ENCODE data around the gene AUTS2.

Gene AUTS2

DNA sequence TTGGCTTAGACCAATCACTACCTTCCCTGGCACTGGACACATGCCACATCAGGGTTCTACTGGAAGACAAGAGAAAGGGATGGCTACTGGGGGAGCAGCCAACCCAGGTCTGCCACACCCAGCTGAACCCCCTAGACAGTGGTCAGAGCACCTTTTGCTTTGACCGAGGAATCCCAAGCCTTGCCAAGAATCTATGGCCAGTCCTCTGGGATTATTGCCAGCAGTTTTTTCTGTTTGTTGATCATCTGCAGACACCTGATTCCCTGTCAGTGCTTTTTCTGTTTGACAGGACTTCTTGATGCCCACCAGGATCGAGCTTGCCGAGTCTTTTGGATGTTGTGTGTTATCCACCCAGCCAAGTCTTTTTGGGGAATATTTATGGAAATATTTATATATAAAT is 1057.4 kb downstream of the AUTS2 start:
- no peaks in the 10 kb centered on the region for H3K9me3 ChIP-seq (ENCODE audit: control insufficient read depth in 1 of 2, low read length in 2 of 2)
- no peak overlapping the region for H3K4me3 ChIP-seq (ENCODE audit: low read depth in 1 of 2, low read length in 2 of 2)
- H3K27ac ChIP-seq (ENCODE audit: low read length) = no peak overlapping the region
- no peaks in the 10 kb centered on the region for H3K36me3 ChIP-seq (ENCODE audit: control insufficient read depth in 1 of 2, insufficient read depth in 2 of 2, low read length in 2 of 2)
- H3K27me3 ChIP-seq (ENCODE audit: low read depth, low read length) = no peaks in the 10 kb centered on the region
- peaks cover 0 to 4% of the 10 kb centered on the region in 2 donors for H3K4me1 ChIP-seq (ENCODE audit: control insufficient read depth in 1 of 2, insufficient read depth in 2 of 2, low read length in 2 of 2)

DNA sequence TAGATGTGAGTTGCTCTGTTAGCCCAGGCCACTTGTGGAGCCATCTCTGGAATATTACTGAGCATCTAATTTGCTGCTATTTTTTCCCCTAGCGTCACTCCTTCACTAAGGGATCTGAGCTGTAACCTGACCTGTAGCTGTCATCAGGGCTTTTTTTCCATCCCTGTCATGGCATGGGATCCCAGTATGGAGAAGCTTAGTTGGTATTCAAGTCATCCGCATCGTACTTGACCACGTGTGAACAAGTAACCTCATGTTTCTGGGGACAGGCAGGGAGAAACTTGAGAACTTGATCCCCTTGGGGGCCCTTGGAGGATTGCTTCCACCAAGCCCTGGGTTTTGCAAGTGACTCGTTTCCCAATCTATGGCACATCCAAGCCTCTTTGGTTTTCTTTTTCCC is 1059.3 kb downstream of the AUTS2 start:
- no peaks in the 10 kb centered on the region for H3K27me3 ChIP-seq (ENCODE audit: low read depth, low read length)
- no peak overlapping the region for H3K4me3 ChIP-seq (ENCODE audit: low read depth in 1 of 2, low read length in 2 of 2)
- no peaks in the 10 kb centered on the region for H3K9me3 ChIP-seq (ENCODE audit: control insufficient read depth in 1 of 2, low read length in 2 of 2)
- no peaks in the 10 kb centered on the region for H3K36me3 ChIP-seq (ENCODE audit: control insufficient read depth in 1 of 2, insufficient read depth in 2 of 2, low read length in 2 of 2)
- no peak overlapping the region for H3K27ac ChIP-seq (ENCODE audit: low read length)
- H3K4me1 ChIP-seq (ENCODE audit: control insufficient read depth in 1 of 2, insufficient read depth in 2 of 2, low read length in 2 of 2) = peaks cover 0 to 4% of the 10 kb centered on the region in 2 donors

DNA sequence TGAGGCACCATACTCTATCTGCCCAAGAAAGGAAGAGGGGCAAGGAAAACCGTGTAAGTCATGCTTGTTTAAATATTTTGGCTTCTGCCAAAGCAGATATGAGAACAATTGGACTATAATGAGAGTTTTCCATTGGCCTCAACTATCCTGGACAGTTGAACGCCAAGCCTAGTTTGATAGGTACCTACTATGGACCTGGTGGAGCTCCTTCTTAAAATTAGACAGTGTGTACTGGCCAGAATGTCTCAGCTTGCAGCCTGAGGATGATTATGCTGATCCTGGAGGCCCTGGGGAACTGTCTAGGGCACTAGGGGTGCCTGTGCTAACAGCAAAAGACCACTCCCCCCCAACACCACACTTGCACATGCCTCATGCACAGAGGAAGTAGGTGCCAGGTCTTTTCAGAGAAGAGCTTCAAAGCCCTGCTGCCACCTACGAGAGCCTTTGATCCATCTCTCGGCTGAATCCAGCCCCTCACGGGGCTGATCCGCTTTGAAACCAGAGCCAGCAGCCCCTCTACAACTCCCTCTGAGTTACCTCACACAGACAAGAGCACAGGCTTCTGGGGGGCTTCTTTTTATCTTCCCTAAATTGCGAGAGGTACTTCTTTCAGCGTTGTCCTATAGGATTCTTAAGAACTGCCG is 1059.8 kb downstream of the AUTS2 start:
- H3K36me3 ChIP-seq (ENCODE audit: control insufficient read depth in 1 of 2, insufficient read depth in 2 of 2, low read length in 2 of 2) = no peaks in the 10 kb centered on the region
- no peaks in the 10 kb centered on the region for H3K9me3 ChIP-seq (ENCODE audit: control insufficient read depth in 1 of 2, low read length in 2 of 2)
- H3K27me3 ChIP-seq (ENCODE audit: low read depth, low read length) = no peaks in the 10 kb centered on the region
- no peak overlapping the region for H3K4me3 ChIP-seq (ENCODE audit: low read depth in 1 of 2, low read length in 2 of 2)
- H3K4me1 ChIP-seq (ENCODE audit: control insufficient read depth in 1 of 2, insufficient read depth in 2 of 2, low read length in 2 of 2) = peaks cover 0 to 4% of the 10 kb centered on the region in 2 donors
- H3K27ac ChIP-seq (ENCODE audit: low read length) = no peak overlapping the region

DNA sequence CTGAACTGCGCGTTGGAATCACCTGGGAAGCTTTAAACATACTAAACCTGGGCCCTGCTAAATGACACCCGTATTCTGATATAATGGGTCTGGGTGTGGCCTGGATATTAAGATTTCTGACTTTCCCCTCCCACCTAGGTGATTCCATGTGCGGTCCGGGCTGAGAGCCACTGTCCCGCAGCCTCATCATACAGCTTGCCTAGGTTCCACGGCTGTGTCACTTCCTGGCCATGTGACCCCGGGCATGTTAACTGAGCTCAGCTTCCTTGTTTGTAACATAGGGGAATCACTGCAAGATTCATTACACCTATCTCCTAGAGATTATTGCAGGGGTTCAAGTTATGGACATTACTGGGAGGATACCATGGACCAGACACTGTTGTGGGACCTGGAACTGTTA is 1061.0 kb downstream of the AUTS2 start:
- Histone ChIP-seq H3K36me3 (ENCODE audit: control insufficient read depth in 1 of 2, insufficient read depth in 2 of 2, low read length in 2 of 2) (no peaks in the 10 kb centered on the region), H3K9me3 (ENCODE audit: control insufficient read depth in 1 of 2, low read length in 2 of 2) (no peaks in the 10 kb centered on the region), H3K27ac (ENCODE audit: low read length) (no peak overlapping the region), H3K27me3 (ENCODE audit: low read depth, low read length) (no peaks in the 10 kb centered on the region), H3K4me3 (ENCODE audit: low read depth in 1 of 2, low read length in 2 of 2) (no peak overlapping the region), H3K4me1 (ENCODE audit: control insufficient read depth in 1 of 2, insufficient read depth in 2 of 2, low read length in 2 of 2) (peaks cover 0 to 4% of the 10 kb centered on the region in 2 donors)

DNA sequence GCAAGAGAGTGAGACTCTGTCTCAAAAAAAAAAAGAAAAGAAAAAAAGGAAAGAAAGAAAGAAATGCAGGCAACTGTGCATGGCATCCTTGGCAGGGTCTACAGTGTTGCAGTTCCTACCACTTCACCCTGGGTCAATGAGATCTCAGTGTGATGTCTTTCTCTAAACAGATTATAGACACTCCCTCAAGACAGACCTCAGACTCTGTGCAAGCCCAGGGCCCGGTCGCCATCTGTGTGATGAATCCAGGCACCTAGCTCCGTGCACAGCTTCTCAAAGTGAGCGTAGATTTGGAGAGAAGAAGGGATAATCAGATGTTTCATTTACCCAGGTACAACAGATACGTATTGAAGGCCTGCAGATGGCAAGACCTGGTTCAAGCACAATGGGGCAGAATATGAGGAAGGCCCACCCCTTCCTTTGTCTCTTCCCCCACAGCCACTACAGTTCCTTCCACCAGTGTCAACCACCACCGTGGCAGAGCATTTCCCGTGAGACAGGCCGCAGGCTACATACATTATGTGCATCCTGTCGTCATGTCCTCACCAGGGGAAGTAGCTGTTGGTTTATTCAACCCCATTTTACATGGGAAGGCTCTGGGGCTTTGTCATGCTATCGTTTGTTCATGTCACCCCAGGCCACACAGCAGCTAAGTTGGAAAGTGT is 1062.0 kb downstream of the AUTS2 start:
- no peak overlapping the region for H3K27ac ChIP-seq (ENCODE audit: low read length)
- no peaks in the 10 kb centered on the region for H3K27me3 ChIP-seq (ENCODE audit: low read depth, low read length)
- no peaks in the 10 kb centered on the region for H3K36me3 ChIP-seq (ENCODE audit: control insufficient read depth in 1 of 2, insufficient read depth in 2 of 2, low read length in 2 of 2)
- H3K9me3 ChIP-seq (ENCODE audit: control insufficient read depth in 1 of 2, low read length in 2 of 2) = no peaks in the 10 kb centered on the region
- peaks cover 0 to 4% of the 10 kb centered on the region in 2 donors for H3K4me1 ChIP-seq (ENCODE audit: control insufficient read depth in 1 of 2, insufficient read depth in 2 of 2, low read length in 2 of 2)
- H3K4me3 ChIP-seq (ENCODE audit: low read depth in 1 of 2, low read length in 2 of 2) = no peak overlapping the region

DNA sequence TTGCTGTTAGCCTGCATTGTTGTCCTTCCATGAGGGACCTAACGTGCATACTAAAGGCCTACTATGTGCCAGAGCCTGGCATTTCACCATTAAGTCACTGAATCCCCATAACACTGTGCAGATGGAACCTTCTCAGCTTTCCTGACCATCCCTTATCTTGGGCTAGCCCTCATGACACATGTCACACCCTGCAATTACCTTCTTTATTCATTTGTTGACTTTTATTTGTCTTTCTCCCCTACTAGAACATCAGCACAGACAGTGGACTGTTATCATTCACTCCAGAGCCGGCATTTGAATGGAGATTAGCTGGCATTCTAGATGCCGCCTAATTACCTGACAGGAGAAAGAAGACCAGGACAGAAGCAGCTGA is 1062.5 kb downstream of the AUTS2 start:
- Histone ChIP-seq H3K4me1 (ENCODE audit: control insufficient read depth in 1 of 2, insufficient read depth in 2 of 2, low read length in 2 of 2) (peaks cover 0 to under 1% of the 10 kb centered on the region in 2 donors), H3K27me3 (ENCODE audit: low read depth, low read length) (no peaks in the 10 kb centered on the region), H3K9me3 (ENCODE audit: control insufficient read depth in 1 of 2, low read length in 2 of 2) (no peaks in the 10 kb centered on the region), H3K27ac (ENCODE audit: low read length) (no peak overlapping the region), H3K4me3 (ENCODE audit: low read depth in 1 of 2, low read length in 2 of 2) (no peak overlapping the region), H3K36me3 (ENCODE audit: control insufficient read depth in 1 of 2, insufficient read depth in 2 of 2, low read length in 2 of 2) (no peaks in the 10 kb centered on the region)

DNA sequence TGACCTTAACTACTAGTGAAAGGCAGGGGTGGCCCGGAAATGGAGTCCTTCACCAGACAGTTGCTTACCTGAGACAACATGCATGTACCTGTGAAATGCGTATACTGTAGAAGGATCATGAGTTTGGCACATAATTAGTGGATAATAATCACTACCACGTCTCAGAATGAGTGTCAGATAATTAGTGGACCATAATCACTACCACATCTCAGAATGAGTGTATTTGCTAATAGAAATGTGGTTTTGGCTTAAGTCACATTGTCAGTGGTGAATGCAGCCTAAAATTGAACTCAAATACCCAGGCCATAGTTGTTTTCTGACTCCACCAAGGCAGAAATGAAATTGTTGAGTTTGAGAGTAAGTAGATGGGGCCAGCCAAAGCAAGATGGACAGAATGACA is 1065.4 kb downstream of the AUTS2 start:
- no peaks in the 10 kb centered on the region for H3K4me1 ChIP-seq (ENCODE audit: control insufficient read depth in 1 of 2, insufficient read depth in 2 of 2, low read length in 2 of 2)

DNA sequence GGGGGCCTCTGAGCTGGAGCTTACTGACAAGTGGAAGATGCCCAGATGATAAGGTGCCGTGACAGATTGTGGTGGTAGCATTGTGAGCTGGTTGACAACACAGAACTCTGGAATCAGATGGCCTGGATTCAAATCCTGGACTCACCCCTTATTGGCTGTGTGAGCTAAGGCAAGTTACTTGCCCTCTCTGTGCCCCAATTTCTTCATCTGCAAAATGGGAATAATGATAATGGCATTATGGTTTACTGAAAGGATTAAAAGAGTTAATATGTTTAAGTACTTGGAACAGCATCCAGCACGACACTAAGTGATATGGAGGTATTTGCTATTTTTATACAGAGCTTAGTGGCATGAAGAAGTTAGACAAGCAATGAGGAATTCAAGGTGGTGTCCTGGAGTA is 1067.7 kb downstream of the AUTS2 start:
- Histone ChIP-seq H3K27me3 (ENCODE audit: low read depth, low read length) (no peaks in the 10 kb centered on the region), H3K4me1 (ENCODE audit: control insufficient read depth in 1 of 2, insufficient read depth in 2 of 2, low read length in 2 of 2) (no peaks in the 10 kb centered on the region), H3K4me3 (ENCODE audit: low read depth in 1 of 2, low read length in 2 of 2) (no peak overlapping the region), H3K36me3 (ENCODE audit: control insufficient read depth in 1 of 2, insufficient read depth in 2 of 2, low read length in 2 of 2) (no peaks in the 10 kb centered on the region), H3K9me3 (ENCODE audit: control insufficient read depth in 1 of 2, low read length in 2 of 2) (no peaks in the 10 kb centered on the region), H3K27ac (ENCODE audit: low read length) (no peak overlapping the region)

More for the DNA sequence above, 1065.4 kb downstream of the AUTS2 start:
- H3K4me3 ChIP-seq (ENCODE audit: low read depth in 1 of 2, low read length in 2 of 2) = no peak overlapping the region
- H3K36me3 ChIP-seq (ENCODE audit: control insufficient read depth in 1 of 2, insufficient read depth in 2 of 2, low read length in 2 of 2) = no peaks in the 10 kb centered on the region
- no peaks in the 10 kb centered on the region for H3K9me3 ChIP-seq (ENCODE audit: control insufficient read depth in 1 of 2, low read length in 2 of 2)
- no peak overlapping the region for H3K27ac ChIP-seq (ENCODE audit: low read length)
- no peaks in the 10 kb centered on the region for H3K27me3 ChIP-seq (ENCODE audit: low read depth, low read length)

DNA sequence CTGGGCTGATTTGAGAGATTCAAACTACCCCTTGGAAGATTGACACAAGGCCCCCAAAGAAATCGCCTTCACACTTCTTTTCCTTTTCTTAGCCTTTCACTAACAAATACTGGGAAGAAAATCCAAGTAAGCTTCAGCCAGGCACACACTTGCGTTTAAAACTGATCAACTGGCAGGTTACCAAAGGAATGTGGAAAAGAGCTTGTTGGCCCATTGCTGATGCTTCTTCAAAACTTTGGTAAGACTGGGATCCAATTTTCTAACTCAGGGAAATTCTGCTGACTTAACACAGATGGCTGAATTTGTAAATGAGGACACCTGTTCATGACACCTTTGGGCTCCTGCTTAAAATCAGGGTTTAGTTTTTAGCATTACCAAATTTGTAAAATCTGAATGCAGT is 1069.1 kb downstream of the AUTS2 start:
- Histone ChIP-seq H3K36me3 (ENCODE audit: control insufficient read depth in 1 of 2, insufficient read depth in 2 of 2, low read length in 2 of 2) (no peaks in the 10 kb centered on the region), H3K9me3 (ENCODE audit: control insufficient read depth in 1 of 2, low read length in 2 of 2) (no peaks in the 10 kb centered on the region), H3K4me3 (ENCODE audit: low read depth in 1 of 2, low read length in 2 of 2) (no peak overlapping the region), H3K27me3 (ENCODE audit: low read depth, low read length) (no peaks in the 10 kb centered on the region), H3K27ac (ENCODE audit: low read length) (no peak overlapping the region), H3K4me1 (ENCODE audit: control insufficient read depth in 1 of 2, insufficient read depth in 2 of 2, low read length in 2 of 2) (no peaks in the 10 kb centered on the region)

DNA sequence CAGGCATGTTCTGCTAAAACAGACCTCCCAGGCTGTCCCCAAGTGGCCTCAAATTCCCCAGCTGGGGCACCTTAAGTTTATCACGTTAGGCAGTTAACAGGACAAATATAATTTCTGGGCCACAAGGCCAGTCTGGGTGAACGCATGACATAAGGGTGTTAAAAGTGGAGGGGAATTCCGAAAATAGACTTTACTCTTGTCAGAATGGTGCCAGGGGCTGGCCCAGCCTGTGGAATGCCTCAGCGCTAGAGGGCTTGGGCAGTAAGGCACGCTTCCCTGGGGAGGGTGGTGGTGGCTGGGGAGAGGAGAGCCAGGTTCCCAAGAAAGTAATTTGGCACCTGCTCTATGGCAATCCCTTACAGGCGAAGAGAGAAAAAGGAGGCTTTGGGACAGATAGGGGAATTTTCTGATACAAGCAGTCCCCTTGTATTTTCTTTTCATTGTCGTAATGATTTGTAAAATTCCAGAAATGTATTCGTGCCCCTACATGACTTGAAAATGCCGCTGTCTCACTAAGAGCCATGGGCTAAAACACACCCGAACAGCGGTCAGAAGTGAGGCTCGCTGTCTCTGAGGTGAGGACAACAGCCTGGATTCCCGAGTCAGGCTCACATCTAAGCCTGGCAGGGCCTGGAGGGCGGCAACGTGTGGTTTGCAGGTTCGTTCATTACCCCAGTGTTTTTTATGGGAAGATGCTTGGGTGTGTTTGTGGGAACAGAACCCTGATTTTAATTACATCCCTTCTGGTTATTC is 1070.5 kb downstream of the AUTS2 start:
- Histone ChIP-seq H3K4me3 (ENCODE audit: low read depth in 1 of 2, low read length in 2 of 2) (no peak overlapping the region), H3K9me3 (ENCODE audit: control insufficient read depth in 1 of 2, low read length in 2 of 2) (no peaks in the 10 kb centered on the region), H3K36me3 (ENCODE audit: control insufficient read depth in 1 of 2, insufficient read depth in 2 of 2, low read length in 2 of 2) (no peaks in the 10 kb centered on the region), H3K27me3 (ENCODE audit: low read depth, low read length) (no peaks in the 10 kb centered on the region), H3K27ac (ENCODE audit: low read length) (no peak overlapping the region), H3K4me1 (ENCODE audit: control insufficient read depth in 1 of 2, insufficient read depth in 2 of 2, low read length in 2 of 2) (no peaks in the 10 kb centered on the region)

DNA sequence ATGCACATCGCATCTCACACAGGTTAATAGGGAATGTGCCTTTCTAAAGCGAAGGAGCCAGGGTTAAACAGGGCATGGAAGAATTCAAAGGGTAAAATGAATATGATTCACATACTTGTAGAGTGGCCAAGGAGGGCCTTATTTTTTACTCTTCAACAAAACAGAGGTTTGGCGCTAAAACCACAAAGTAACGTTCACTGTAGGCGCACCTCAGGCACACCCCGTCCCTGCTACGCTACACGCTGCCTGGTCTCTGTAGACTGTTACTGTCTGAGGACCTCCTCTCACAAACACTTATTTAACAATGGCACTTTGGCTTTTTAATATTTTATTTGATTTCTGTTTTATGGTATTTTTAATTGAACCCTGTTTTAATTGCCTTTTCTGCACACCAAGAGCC is 1071.6 kb downstream of the AUTS2 start:
- no peaks in the 10 kb centered on the region for H3K36me3 ChIP-seq (ENCODE audit: control insufficient read depth in 1 of 2, insufficient read depth in 2 of 2, low read length in 2 of 2)

More for the DNA sequence above, 1071.6 kb downstream of the AUTS2 start:
- Histone ChIP-seq H3K9me3 (ENCODE audit: control insufficient read depth in 1 of 2, low read length in 2 of 2) (no peaks in the 10 kb centered on the region), H3K4me3 (ENCODE audit: low read depth in 1 of 2, low read length in 2 of 2) (no peak overlapping the region), H3K4me1 (ENCODE audit: control insufficient read depth in 1 of 2, insufficient read depth in 2 of 2, low read length in 2 of 2) (no peaks in the 10 kb centered on the region), H3K27me3 (ENCODE audit: low read depth, low read length) (no peaks in the 10 kb centered on the region), H3K27ac (ENCODE audit: low read length) (no peak overlapping the region)

Data from muscle layer of duodenum (tissue), 2 donors.